Hematopoietic multipotent progenitor cell (in vitro differentiated cells): ENCODE results near the gene SPEF2. TPM values are rescaled to one million over a fixed set of nuclear protein-coding genes. Genes with fewer than 3 reads are reported as not detected.
"Not testable (repeated sequence)": the region's sequence is repeated elsewhere in the genome, so short reads cannot be mapped to it uniquely, and the experiment has no call there.

Experiments
- DNase-seq, 3 donors: peaks; one replicate each; pipeline ENCODE4 v3.0.0-alpha.2; 2011 to 2015; ENCODE audit warnings: low read depth in 2 of 3, low spot score in 2 of 3
- small RNA-seq: library from RNA; depleted of rRNA; stranded (forward); fragments of <200 nt; gene quantifications from one replicate; pipeline ENCODE3, GENCODE V24; 2012
- total RNA-seq: library from RNA; depleted of rRNA; stranded (reverse); fragments of >200 nt; gene quantifications from one replicate; pipeline ENCODE4 v1.2.3, GENCODE V29; 2012

The SPEF2 gene
- total RNA-seq, 1 donor, result 4.0 TPM

DNA sequence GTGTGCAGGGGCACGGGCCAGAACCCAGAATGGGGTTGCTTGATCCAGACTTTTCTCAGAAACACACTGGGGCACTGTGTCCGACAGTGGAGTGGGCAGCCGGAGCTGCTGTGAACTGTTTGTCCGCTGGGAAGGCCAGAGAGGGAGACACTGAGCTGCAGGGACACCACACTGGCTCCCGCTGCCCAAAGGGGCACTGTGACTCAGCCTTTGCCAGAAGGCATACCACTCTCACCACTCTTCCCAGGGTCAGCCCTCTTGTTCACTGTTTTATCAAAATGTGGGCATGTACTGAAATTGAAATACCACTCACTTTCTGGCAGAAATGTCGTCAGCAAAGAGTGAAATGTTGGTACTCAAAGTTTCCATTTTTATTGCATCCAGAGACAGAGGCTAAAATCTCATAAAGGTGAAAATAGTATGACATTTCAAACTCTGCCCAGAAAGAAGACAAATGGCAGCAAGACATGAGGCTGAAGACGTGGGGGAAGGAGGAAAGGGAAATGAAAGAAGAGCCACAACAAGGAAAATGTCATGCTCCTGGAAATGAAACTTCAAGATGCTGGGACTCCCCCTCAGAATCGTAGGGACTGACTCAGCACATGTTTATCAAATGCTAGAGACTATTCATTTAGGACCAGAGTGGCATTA lies 234.5 kb downstream of the SPEF2 start:
- no peak for DNase-seq

DNA sequence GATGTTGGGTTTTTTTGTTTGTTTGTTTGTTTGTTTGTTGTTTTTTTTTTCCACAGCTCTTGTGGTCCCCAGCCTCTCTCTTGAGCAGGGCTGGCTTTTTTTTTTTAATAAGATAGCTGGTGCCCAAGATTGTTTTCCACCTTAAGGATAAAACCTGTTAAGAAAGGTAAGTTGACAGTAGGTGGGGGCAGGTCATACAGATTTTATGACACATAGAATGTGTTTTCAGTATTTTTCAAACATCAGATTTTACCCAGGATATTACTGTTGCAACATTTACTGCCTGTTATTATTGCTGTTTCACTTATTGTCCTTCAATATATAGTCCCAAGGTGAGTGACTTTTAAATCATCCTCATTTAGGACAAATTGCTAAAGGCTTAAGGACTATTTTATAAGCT lies 235.1 kb downstream of the SPEF2 start:
- no peak for DNase-seq

DNA sequence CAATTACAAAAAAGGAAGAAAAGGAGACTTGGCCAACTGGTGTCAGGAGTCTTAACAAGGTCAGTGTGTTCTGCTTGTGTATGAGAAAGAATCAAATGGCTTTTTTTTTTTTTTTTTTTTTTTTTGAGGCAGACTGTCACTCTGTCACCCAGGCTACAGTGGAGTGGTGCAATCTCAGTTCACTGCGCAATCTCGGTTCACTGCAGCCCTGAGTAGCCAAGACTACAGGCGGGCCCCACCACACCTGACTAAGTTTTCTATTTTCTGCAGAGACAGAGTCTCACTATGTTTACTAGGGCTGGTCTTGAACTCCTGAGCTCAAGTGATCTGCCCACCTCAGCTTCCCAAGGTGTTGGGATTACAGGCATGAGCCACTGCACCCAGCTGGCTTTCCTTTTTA lies 236.0 kb downstream of the SPEF2 start:
- no peak for DNase-seq

DNA sequence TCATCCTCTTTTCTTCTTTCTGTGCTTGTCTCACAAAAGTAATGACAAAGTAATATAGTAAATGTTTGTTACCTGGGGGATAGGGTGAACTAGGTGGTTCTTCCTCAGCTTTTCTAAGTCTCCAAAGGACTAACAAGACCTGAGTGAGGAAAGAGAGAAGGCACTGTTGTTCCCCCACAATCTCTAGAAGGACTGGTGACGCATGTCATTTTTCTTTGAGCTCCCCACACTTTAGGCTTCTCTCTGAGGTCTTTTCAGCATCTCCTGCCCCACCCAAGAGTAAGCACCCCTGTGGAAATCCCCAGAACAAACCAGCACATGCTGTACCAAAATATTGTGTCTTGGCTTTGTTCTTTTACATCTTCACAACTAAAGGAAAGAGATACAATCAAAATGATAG lies 236.6 kb downstream of the SPEF2 start:
- DNase-seq, result peak in 1 of 3 donors; percentile 78

DNA sequence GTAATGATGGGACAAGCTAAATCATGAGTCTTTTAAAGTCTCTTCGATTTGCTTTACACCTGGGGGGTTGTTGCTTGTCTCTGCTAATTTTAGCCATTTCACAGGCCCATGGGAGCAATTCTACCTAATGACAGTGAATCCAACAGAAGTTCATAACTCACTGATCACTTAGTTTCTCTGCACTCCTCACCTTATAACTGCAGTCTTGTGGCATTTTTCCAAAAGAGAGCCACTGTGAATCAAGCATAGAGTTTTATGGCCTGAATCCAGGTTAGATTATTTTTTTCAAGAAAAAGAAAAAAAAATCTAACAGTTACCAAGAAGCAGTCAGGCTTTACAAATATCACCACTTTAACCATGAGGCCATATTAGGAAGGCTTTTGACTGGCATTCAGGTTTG lies 237.5 kb downstream of the SPEF2 start:
- DNase-seq, result no peak

DNA sequence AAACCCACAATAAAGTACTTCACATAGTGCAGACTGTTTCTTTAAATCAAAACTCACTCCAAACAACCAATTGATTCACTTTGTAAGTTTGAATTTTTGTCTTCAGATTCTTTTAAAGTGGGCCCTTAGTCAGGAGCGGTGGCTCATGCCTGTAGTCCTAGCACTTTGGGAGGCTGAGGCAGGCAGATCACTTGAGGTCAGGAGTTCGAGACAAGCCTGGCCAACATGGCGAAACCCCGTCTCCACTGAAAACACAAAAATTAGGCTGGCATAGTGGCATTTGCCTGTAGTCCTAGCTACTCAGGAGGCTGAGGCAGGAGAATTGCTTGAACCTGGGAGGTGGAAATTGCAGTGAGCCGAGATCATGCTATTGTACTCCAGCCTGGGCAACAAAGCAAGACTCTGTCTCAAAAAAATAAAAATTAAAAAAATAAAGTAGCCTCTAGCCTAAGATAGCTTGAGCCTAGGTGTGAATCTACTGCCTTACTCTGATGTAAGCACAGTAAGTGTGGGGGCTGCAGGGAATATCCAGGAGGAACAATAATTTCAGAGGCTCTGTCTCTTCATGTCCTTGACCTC lies 238.6 kb downstream of the SPEF2 start:
- DNase-seq, result not testable (repeated sequence)

DNA sequence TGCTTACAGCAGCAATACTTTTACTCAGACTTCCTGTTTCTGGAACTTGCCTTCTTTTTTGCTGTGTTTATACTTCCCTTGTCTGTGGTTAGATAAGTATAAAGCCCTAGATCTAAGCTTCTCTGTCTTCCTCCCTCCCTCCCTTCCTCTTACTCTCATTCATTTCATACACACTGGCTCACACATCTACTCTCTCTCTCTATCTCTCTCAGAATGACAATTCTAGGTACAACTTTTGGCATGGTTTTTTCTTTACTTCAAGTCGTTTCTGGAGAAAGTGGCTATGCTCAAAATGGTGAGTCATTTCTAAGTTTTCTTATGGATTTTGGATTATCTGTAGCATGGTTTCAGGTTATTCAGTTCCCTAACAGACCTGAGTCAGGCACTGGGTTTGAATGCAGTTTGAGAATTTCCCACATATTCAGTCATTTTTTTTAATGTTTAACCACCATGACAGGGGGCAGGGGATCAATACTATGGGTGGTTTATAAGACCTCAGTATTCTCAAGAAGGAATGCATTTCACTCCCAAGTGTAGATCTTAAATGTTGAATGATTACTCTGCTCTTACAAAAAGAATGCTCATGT lies 239.2 kb downstream of the SPEF2 start, which contains the start of gene IL7R:
Gene IL7R (plus strand): TSS at position 127 of the 587 bp plus-strand sequence. CDS start 87 bp downstream, at position 214.
- DNase-seq, result peak in 1 of 3 donors; percentile 26

DNA sequence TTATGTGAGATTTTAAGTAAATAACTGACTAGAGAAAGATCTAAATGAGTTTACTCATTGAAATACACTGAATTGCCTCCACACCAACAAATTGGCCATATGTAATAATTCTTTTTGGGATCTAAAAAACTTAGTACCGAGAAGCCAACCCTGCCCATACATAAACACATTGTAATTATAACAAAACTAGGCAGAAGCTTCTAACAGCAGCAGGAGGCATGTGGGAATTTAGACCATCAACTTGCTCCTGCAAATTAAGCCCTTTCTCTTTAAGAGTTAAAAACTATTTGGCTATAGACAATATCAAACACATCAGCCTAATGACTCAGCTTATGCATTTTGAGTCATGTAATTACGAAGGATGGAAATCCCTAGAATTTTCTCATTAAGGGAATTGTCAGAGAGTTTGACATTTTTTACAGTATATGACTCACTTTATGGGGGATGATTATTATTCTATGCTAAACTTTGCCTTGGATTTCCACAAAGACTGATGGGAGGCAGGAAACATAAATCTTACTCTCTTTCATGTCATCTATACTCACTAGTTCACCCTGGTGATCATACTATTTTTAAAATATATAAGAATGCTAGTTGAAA lies 240.0 kb downstream of the SPEF2 start:
- no peak for DNase-seq

DNA sequence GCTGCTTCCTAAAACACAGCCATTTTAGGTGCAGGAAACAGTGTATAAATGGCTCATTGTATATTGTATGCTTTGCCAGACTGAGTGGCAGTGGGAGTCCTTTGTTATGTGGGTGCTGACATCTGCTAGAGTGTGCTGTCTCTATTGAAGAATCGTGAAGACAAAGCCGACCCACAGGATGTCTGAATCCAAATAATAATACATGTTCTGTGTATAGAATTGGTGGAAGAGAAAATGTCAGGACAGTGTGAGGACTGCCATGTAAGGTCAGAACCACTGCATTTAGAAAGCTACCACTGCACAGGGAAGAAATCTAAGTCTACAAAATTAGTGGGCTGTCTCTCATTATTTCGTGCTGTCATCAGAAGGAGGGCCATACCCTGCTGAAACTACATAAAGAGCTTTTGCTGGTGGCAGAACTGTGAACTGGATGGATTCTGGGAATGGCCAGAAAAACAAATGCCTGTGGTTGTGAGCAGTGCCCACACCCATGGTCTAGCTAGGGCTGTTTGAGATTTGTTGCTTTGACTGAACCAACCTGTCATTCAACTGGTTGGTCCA lies 241.5 kb downstream of the SPEF2 start:
- no peak for DNase-seq

DNA sequence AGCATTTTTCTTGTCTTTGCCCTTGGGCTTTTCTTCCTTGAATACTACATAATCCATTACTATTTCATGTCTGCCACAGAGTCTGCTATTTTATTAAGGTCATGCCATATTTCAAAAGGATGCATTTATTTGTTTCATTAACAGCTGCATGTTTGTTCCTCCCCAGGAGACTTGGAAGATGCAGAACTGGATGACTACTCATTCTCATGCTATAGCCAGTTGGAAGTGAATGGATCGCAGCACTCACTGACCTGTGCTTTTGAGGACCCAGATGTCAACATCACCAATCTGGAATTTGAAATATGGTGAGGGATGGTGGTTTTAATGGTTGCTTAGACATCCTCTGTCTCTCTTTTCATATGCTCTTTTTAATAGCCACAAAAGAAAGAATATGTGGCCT lies 243.0 kb downstream of the SPEF2 start:
- no peak for DNase-seq

DNA sequence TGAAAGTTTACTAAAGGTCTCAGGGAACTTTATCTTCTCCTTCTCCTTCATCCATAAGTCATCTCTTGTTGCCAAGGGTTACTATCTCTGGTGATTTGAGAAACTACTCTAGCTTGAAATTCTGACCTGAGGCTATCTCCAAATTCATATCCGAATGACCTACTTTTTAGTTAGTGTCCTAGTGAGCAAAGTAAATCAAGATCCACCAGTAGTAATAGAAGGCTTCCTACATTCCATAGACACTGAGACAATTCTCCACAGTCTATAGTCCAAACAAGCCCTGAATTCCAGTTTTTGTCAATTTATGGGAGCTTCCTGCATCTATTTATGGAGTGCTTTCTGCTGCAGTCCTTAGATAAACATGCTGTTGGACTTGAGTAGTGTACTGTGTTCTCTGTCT lies 244.1 kb downstream of the SPEF2 start:
- DNase-seq, result no peak

DNA sequence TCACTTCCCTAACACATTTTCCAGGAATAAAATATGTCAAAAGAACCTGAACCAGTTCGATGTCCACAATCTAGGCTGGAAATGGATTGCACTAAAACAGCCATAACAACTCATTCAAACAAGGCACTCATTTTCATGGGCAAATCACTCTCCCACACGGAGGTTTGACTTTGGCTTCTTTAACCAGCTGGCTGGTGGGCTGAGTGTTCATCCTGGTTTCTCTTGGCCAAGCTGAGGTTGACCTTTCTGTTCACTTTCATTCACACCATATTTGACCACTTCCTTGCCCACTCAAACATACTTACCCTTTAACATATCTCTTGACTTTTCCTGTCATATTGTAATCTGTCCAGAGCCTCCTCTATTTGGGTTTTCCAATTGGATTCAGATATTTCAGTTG lies 244.5 kb downstream of the SPEF2 start:
- DNase-seq, result no peak

DNA sequence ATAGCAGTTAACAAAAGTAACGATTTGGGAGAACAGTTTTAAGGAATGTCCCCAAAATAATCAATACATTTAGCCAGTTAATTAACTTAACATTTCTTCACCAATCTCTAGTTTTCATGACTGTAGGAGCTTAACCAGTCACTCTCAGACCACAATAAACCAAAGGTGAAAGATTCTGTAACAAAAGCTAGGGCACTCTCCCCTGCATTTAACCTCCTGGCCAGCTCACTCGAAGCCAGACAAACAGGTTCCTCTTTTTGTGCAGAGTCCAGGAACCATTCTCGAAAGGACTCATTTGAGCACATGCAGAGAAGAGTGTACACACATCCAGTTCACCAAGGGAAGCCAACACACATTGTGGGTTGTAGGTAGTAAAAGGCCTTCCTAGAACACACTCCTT lies 245.5 kb downstream of the SPEF2 start:
- DNase-seq, result peak in 1 of 3 donors; percentile 58

Small RNAs within 50 kb of the gene (small RNA-seq; reads per million reads assigned to genes)
- not detected for gene RNU7-130P

Other genes starting within 250 kb of the SPEF2 start
- 0.81 TPM for gene IL7R, start 239.0 kb downstream of the SPEF2 start, total RNA-seq